Chondrocyte (in vitro differentiated cells): ENCODE measurements around the gene HECTD3. TPM values are rescaled to one million over a fixed set of nuclear protein-coding genes. Genes with fewer than 3 reads are reported as not detected.

ENCODE experiments used
- DNase-seq: peaks from one replicate; pipeline ENCODE4 v3.0.0; 2021; ENCODE audit warnings: mixed read lengths, low spot score
- H3K27ac Mint-ChIP-seq: one replicate; pipeline ENCODE4 v1.8.0; 2021; ENCODE audit warnings: mild to moderate bottlenecking, moderate library complexity, mixed read lengths; ENCODE audit not compliant: unreplicated experiment
- H3K27me3 Mint-ChIP-seq: 2 replicates; pipeline ENCODE4 v1.8.0; 2021; ENCODE audit warnings: low read depth, mixed read lengths
- H3K36me3 Mint-ChIP-seq: 2 replicates; pipeline ENCODE4 v1.8.0; 2021; ENCODE audit warnings: low read depth, mixed read lengths
- H3K4me1 Mint-ChIP-seq: 2 replicates; pipeline ENCODE4 v1.8.0; 2021; ENCODE audit warnings: low read depth, mild to moderate bottlenecking, mixed read lengths
- H3K4me3 Mint-ChIP-seq: one replicate; pipeline ENCODE4 v1.8.0; 2021; ENCODE audit warnings: mild to moderate bottlenecking, moderate library complexity, mixed read lengths; ENCODE audit not compliant: unreplicated experiment
- H3K9me3 Mint-ChIP-seq: 2 replicates; pipeline ENCODE4 v1.8.0; 2021; ENCODE audit warnings: low read depth, mixed read lengths
- CTCF ChIP-seq: fragments of 200-600 bp; sonication (generic); IDR thresholded peaks from 2 replicates; pipeline ENCODE4 v1.5.0; 2021; ENCODE audit warnings: antibody characterized with exemption, mild to moderate bottlenecking, moderate library complexity
- total RNA-seq: library from RNA; stranded (reverse); gene quantifications from 3 replicates; pipeline ENCODE4 v1.2.1, GENCODE V29; 2021

Gene HECTD3
- total RNA-seq, 1 donor from 2014 or later, result 36.5 TPM

GRCh38 chr1:45001011-45001481, 10.1 kb downstream of the HECTD3 start:
- no peak for DNase-seq
- Mint-ChIP-seq H3K27me3 (no peaks in the 10 kb centered on the region), H3K4me3 (no peak overlapping the region), H3K36me3 (peaks cover 32% of the 10 kb centered on the region), H3K27ac (no peak overlapping the region), H3K9me3 (no peaks in the 10 kb centered on the region), H3K4me1 (no peaks in the 10 kb centered on the region)
- no peak for TF ChIP-seq CTCF

GRCh38 chr1:44999232-44999631, 11.9 kb downstream of the HECTD3 start:
- DNase-seq, result no peak
- H3K27ac Mint-ChIP-seq, result no peak overlapping the region
- no peak for TF ChIP-seq CTCF
- H3K4me3 Mint-ChIP-seq, result no peak overlapping the region
- no peaks in the 10 kb centered on the region for H3K4me1 Mint-ChIP-seq
- H3K9me3 Mint-ChIP-seq, result no peaks in the 10 kb centered on the region
- H3K27me3 Mint-ChIP-seq, result no peaks in the 10 kb centered on the region
- peaks cover 17% of the 10 kb centered on the region for H3K36me3 Mint-ChIP-seq

- H3K27ac Mint-ChIP-seq, result no peak overlapping the region
- DNase-seq, result no peak
- TF ChIP-seq CTCF, result no peak
- H3K36me3 Mint-ChIP-seq, result no peaks in the 10 kb centered on the region
- H3K27me3 Mint-ChIP-seq, result no peaks in the 10 kb centered on the region
- no peak overlapping the region for H3K4me3 Mint-ChIP-seq
- H3K9me3 Mint-ChIP-seq, result no peaks in the 10 kb centered on the region
- H3K4me1 Mint-ChIP-seq, result no peaks in the 10 kb centered on the region
Measured at GRCh38 chr1:44995467-44996238, 15.5 kb downstream of the HECTD3 start.

- TF ChIP-seq CTCF, result no peak
Measured at GRCh38 chr1:44994309-44994898, 16.7 kb downstream of the HECTD3 start.

GRCh38 chr1:44988531-44989156, 22.5 kb downstream of the HECTD3 start:
- no peaks in the 10 kb centered on the region for H3K9me3 Mint-ChIP-seq
- DNase-seq, result no peak
- no peaks in the 10 kb centered on the region for H3K36me3 Mint-ChIP-seq
- TF ChIP-seq CTCF, result no peak
- H3K27me3 Mint-ChIP-seq, result no peaks in the 10 kb centered on the region
- no peak overlapping the region for H3K4me3 Mint-ChIP-seq
- H3K27ac Mint-ChIP-seq, result no peak overlapping the region
- peaks cover 23% of the 10 kb centered on the region for H3K4me1 Mint-ChIP-seq

More at GRCh38 chr1:44994309-44994898, 16.7 kb downstream of the HECTD3 start:
- H3K27ac Mint-ChIP-seq, result no peak overlapping the region
- DNase-seq, result no peak
- no peaks in the 10 kb centered on the region for H3K27me3 Mint-ChIP-seq
- H3K9me3 Mint-ChIP-seq, result no peaks in the 10 kb centered on the region
- H3K4me3 Mint-ChIP-seq, result no peak overlapping the region
- H3K4me1 Mint-ChIP-seq, result peaks cover 2% of the 10 kb centered on the region
- no peaks in the 10 kb centered on the region for H3K36me3 Mint-ChIP-seq
